PFSK-1 (cell line): ENCODE data around the gene KIF19.

ENCODE experiments used
- FOXP2 ChIP-seq: optimal IDR thresholded peaks from 2 replicates; pipeline ENCODE3; 2011; ENCODE audit warnings: borderline replicate concordance, control low read depth, inconsistent platforms; ENCODE audit not compliant: insufficient read depth; ENCODE audit errors: extremely low read length, extremely low read depth
- POLR2AphosphoS5 ChIP-seq: IDR thresholded peaks from 2 replicates; pipeline ENCODE4 v1.6.1; 2012; ENCODE audit warnings: low read depth, mild to moderate bottlenecking, control low read depth, low read length, moderate library complexity
- SIN3A ChIP-seq: IDR thresholded peaks from 2 replicates; pipeline ENCODE4 v1.6.1; 2012; ENCODE audit warnings: mild to moderate bottlenecking, low read length, moderate library complexity, borderline replicate concordance; ENCODE audit not compliant: insufficient read depth
- TAF1 ChIP-seq: IDR thresholded peaks from 2 replicates; pipeline ENCODE4 v1.6.1; 2012; ENCODE audit warnings: low read length, control low read depth, borderline replicate concordance; ENCODE audit not compliant: insufficient read depth
- TF ChIP-seq, protein P1 (sequence below), 2 experiments: IDR thresholded peaks; 2 replicates each; pipeline versions ENCODE4 v1.6.1 to v1.8.0; 2011 to 2012; ENCODE audit warnings: low read depth in 2 of 2, low read length in 2 of 2, control low read depth in 1 of 2, inconsistent platforms in 1 of 2, mild to moderate bottlenecking in 1 of 2, moderate library complexity in 1 of 2; ENCODE audit not compliant: insufficient read depth in 1 of 2

The KIF19 gene

DNA sequence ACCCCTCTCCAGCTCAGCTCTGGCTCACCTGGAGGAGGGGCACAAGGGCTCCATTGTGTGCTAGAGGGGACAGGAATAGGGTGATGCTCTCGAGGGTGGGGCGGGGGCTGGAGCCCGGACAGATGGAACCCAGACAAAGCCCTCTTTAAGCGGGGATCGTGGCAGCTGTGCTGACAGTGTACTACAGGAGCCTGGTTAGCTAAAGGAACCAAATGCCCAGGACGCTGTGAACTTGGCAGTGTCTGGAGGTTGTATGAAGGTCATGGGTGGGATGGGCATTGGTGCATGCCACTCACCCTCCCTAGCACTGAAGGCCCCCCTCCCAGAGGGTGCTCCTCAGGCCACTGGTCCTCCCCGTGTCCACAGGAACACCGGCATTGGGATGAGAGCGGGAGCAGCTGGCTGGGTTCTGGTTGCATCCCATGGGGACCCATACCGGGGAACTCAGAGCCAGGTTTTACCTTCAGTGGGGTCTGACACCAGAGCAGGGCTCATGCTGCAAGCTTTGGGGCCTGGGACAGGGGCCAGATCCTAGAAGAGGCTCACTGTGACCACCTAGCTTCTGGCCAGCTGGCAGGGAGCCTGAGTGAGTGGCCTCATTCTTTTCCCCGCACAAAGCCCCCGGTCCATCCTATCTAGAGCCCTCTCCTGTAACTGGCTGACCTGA lies 11.9 kb downstream of the KIF19 start:
- TF ChIP-seq FOXP2 (no peak), POLR2AphosphoS5 (no peak), TAF1 (no peak), SIN3A (no peak)
- TF ChIP-seq, protein P1, sequence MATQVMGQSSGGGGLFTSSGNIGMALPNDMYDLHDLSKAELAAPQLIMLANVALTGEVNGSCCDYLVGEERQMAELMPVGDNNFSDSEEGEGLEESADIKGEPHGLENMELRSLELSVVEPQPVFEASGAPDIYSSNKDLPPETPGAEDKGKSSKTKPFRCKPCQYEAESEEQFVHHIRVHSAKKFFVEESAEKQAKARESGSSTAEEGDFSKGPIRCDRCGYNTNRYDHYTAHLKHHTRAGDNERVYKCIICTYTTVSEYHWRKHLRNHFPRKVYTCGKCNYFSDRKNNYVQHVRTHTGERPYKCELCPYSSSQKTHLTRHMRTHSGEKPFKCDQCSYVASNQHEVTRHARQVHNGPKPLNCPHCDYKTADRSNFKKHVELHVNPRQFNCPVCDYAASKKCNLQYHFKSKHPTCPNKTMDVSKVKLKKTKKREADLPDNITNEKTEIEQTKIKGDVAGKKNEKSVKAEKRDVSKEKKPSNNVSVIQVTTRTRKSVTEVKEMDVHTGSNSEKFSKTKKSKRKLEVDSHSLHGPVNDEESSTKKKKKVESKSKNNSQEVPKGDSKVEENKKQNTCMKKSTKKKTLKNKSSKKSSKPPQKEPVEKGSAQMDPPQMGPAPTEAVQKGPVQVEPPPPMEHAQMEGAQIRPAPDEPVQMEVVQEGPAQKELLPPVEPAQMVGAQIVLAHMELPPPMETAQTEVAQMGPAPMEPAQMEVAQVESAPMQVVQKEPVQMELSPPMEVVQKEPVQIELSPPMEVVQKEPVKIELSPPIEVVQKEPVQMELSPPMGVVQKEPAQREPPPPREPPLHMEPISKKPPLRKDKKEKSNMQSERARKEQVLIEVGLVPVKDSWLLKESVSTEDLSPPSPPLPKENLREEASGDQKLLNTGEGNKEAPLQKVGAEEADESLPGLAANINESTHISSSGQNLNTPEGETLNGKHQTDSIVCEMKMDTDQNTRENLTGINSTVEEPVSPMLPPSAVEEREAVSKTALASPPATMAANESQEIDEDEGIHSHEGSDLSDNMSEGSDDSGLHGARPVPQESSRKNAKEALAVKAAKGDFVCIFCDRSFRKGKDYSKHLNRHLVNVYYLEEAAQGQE (IDR thresholded peaks at IDR 0.05; ENCODE audit: insufficient read depth in 1 of 2, low read depth in 2 of 2, low read length in 2 of 2) = no peak

DNA sequence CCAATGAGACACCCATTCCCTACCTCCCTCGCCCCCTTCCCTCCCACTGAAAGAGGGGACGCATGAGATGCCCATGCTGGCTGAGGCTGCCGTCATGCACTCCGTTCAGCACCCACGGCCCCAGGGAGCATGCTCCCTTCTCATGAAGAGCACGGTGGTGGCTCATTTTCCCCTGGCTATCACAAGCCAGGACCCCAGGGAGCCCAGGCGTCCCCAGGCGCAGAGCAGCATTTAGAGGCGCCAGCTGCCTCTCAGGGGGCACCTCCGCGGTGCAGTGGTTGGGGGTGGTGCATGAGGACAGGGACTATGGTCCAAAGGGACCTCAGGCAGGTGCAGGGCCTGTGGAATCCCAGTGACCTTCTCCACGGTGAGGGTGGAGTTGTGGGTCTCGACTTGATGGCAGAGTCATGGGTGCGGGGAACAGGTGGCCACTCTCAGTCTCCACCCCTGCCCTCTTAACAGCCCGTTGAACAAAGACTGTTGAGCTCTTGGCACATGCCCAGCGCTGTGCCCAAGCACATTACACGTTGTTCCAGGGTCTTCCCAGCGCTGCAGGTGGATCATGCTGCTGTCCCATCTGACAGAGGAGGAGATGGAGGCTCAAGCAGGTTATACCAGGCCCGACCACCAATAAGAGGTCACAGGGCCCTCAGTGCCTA lies 13.6 kb downstream of the KIF19 start:
- TF ChIP-seq FOXP2 = no peak
- TF ChIP-seq, protein P1 (IDR thresholded peaks at IDR 0.05; ENCODE audit: insufficient read depth in 1 of 2, low read depth in 2 of 2, low read length in 2 of 2) = no peak
- no peak for TF ChIP-seq SIN3A
- no peak for TF ChIP-seq TAF1
- TF ChIP-seq POLR2AphosphoS5 = no peak

DNA sequence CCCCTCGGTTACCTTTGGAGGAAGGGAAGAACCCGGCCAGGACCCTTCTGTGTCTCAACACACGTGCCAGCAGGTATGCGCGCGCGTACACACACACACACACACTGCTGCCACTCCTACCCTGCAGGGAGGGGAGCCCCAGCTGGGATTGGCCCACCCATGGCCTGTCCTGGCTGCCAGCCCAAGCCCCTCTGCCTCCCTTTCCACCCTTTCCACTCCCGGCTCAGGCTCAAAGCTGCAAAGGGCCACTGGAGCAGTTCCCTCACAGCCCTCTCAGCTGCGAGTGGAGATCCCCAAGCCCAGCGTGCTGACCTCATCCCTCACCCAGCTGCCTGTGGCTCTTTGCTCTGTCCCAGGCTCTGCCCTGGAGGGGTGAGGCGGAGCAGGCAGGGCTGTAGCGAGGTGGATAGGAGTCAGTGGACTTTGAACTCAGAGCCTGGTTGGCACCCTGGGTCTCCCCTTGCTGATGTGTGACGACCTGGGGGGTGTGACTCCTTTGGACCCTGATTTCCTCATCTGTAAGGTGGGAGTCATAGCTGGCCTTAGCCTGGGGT lies 14.5 kb downstream of the KIF19 start:
- TF ChIP-seq FOXP2 = no peak
- no peak for TF ChIP-seq TAF1
- no peak for TF ChIP-seq POLR2AphosphoS5
- TF ChIP-seq, protein P1 (IDR thresholded peaks at IDR 0.05; ENCODE audit: insufficient read depth in 1 of 2, low read depth in 2 of 2, low read length in 2 of 2) = no peak
- TF ChIP-seq SIN3A = no peak

DNA sequence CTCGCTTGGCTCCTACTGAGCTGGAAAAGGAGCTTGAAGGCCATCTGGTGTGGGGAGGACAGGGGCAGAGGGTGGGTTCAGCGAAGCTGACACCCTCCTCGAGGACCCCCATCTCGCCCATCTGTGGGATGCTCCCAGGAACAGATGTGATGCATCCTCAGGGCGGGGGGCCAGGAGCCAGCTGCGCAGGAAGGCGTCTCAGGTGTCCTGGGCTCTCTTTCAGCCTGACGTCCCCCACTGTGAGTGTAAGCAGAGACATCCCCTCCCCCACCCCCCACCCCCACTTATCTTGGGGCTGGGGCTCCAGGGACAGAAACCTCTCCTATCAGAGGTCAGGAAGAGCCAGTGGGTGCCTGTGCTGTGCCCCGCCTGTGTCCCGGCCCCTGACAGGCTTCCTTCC lies 16.2 kb downstream of the KIF19 start:
- no peak for TF ChIP-seq POLR2AphosphoS5
- no peak for TF ChIP-seq TAF1
- TF ChIP-seq, protein P1 (IDR thresholded peaks at IDR 0.05; ENCODE audit: insufficient read depth in 1 of 2, low read depth in 2 of 2, low read length in 2 of 2) = no peak

DNA sequence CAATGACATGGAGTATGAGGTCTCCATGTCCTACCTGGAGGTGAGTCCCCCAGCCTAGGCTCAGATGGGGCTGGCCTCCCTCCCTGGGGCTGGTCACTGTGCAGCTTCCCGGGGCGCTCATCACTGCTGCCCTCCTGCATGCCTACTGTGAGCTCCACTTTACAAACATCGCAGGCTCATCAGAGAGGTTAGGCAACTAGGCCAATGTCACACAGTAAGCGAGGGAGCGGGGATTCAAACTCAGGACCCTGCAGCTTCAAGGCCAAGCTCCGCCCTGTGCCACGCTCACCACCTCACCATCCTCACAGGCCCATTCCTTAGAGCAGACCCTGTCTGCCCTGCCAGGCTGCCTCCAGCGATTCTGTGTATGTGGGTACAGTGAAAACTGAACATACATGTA lies 17.1 kb downstream of the KIF19 start:
- TF ChIP-seq POLR2AphosphoS5 (no peak), TAF1 (no peak), FOXP2 (no peak)
- TF ChIP-seq, protein P1 (IDR thresholded peaks at IDR 0.05; ENCODE audit: insufficient read depth in 1 of 2, low read depth in 2 of 2, low read length in 2 of 2) = no peak
